ENCODE data around the gene KRTAP12-4.
"Not testable (repeated sequence)": the region's sequence is repeated elsewhere in the genome, so short reads cannot be mapped to it uniquely, and the experiment has no call there.

The KRTAP12-4 gene

GRCh38 chr21:44686843-44687561 is 32.5 kb upstream of the KRTAP12-4 start:
- no peak for DNase-seq (ENCODE audit: low read depth)

- no peak for DNase-seq (ENCODE audit: low read depth)
Observed at GRCh38 chr21:44686000-44686781, 31.7 kb upstream of the KRTAP12-4 start.

- not testable (repeated sequence) for DNase-seq (ENCODE audit: low read depth)
Observed at GRCh38 chr21:44685050-44685449, 30.6 kb upstream of the KRTAP12-4 start.

GRCh38 chr21:44684483-44684882 is 30.0 kb upstream of the KRTAP12-4 start:
- no peak for DNase-seq (ENCODE audit: low read depth)

GRCh38 chr21:44684077-44684476 is 29.6 kb upstream of the KRTAP12-4 start:
- no peak for DNase-seq (ENCODE audit: low read depth)

- no peak for DNase-seq (ENCODE audit: low read depth)
Observed at GRCh38 chr21:44682580-44683151, 28.2 kb upstream of the KRTAP12-4 start.

GRCh38 chr21:44681861-44682579 is 27.6 kb upstream of the KRTAP12-4 start, which contains the start of gene KRTAP12-1:
TSS of gene KRTAP12-1 (minus strand) at chr21:44682163. CDS start at chr21:44682123, 40 bp downstream.
- DNase-seq (ENCODE audit: low read depth) = no peak

GRCh38 chr21:44681152-44681551 is 26.7 kb upstream of the KRTAP12-4 start:
- DNase-seq (ENCODE audit: low read depth) = no peak

GRCh38 chr21:44677881-44678280 is 23.4 kb upstream of the KRTAP12-4 start:
- no peak for DNase-seq (ENCODE audit: low read depth)

GRCh38 chr21:44671911-44672310 is 17.5 kb upstream of the KRTAP12-4 start:
- DNase-seq (ENCODE audit: low read depth) = no peak

GRCh38 chr21:44670642-44671432 is 16.4 kb upstream of the KRTAP12-4 start:
- no peak for DNase-seq (ENCODE audit: low read depth)

- no peak for DNase-seq (ENCODE audit: low read depth)
Observed at GRCh38 chr21:44667612-44668011, 13.2 kb upstream of the KRTAP12-4 start.

GRCh38 chr21:44666401-44667320 is 12.2 kb upstream of the KRTAP12-4 start, which contains the start of gene KRTAP12-2:
TSS of gene KRTAP12-2 (minus strand) at chr21:44666927. CDS start at chr21:44666886, 41 bp downstream.
- no peak for DNase-seq (ENCODE audit: low read depth)

GRCh38 chr21:44664691-44665090 is 10.2 kb upstream of the KRTAP12-4 start:
- no peak for DNase-seq (ENCODE audit: low read depth)

GRCh38 chr21:44661567-44661966 is 7.1 kb upstream of the KRTAP12-4 start:
- DNase-seq (ENCODE audit: low read depth) = not testable (repeated sequence)

GRCh38 chr21:44658913-44659595 is 4.6 kb upstream of the KRTAP12-4 start:
- no peak for DNase-seq (ENCODE audit: low read depth)

GRCh38 chr21:44658541-44658910 is 4.1 kb upstream of the KRTAP12-4 start:
- DNase-seq (ENCODE audit: low read depth) = no peak

- no peak for DNase-seq (ENCODE audit: low read depth)
Observed at GRCh38 chr21:44657635-44658540, 3.4 kb upstream of the KRTAP12-4 start, which contains the start of gene KRTAP12-3. TSS of gene KRTAP12-3 (plus strand) at chr21:44657932. CDS start at chr21:44657980, 48 bp downstream.

All from EH (cell line).